ENCODE results near the gene COG1.

COG1 gene

DNA sequence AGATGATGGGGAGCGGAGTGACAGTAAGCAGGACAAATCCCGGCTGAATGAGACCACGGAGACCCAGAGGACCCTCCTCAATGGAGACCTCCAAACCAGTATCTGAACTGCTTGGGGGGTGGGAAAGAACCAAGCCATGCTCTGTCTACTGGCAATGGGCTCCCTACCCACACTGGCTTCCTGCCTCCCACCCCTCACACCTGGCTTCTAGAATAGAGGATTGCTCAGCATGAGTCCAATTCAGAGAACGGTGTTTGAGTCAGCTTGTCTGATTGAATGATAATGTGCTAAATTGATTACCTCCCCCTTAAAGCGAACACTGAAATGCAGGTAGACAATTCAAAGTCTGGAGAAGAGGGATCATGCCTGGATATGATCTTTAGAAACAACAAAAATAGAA, 22.5 kb upstream of the COG1 start:
- in situ Hi-C loops (cut with HindIII; ENCODE audit: low sequenced_read_pairs): no loop called here

- in situ Hi-C loops (cut with HindIII; ENCODE audit: low sequenced_read_pairs): no loop called here
Measured at GRCh38 chr17:73172252-73172651, 20.6 kb upstream of the COG1 start.

GRCh38 chr17:73174126-73174525, 18.7 kb upstream of the COG1 start:
- in situ Hi-C loops (cut with HindIII; ENCODE audit: low sequenced_read_pairs): no loop called here

GRCh38 chr17:73175962-73176565, 16.8 kb upstream of the COG1 start:
- in situ Hi-C loops (cut with HindIII; ENCODE audit: low sequenced_read_pairs): no loop called here

DNA sequence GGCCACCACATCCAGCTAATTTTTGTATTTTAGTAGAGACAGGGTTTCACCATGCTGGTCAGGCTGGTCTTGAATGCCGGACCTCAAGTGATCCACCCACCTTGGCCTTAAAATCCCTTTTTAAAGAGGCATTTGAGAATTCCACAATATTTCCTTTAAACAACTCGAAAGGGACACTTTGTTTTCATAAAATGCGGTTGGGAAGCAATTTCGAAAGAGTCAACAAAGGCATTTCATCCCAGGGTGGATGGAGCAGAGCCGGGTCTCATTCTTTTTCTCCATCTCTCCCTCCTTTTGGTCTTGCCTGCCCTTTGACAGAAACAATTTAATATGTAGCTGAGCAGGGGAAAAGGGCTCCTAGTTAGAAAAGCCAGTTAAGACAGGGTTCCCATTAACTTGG, 13.5 kb upstream of the COG1 start:
- in situ Hi-C loops (cut with HindIII; ENCODE audit: low sequenced_read_pairs): no loop called here

- in situ Hi-C loops (cut with HindIII; ENCODE audit: low sequenced_read_pairs): loop anchor here (5.0 kb wide), 1 partner anchor 68 kb away; no protein-coding TSS in a partner anchor
Measured at GRCh38 chr17:73179878-73180277, 13.0 kb upstream of the COG1 start.

DNA sequence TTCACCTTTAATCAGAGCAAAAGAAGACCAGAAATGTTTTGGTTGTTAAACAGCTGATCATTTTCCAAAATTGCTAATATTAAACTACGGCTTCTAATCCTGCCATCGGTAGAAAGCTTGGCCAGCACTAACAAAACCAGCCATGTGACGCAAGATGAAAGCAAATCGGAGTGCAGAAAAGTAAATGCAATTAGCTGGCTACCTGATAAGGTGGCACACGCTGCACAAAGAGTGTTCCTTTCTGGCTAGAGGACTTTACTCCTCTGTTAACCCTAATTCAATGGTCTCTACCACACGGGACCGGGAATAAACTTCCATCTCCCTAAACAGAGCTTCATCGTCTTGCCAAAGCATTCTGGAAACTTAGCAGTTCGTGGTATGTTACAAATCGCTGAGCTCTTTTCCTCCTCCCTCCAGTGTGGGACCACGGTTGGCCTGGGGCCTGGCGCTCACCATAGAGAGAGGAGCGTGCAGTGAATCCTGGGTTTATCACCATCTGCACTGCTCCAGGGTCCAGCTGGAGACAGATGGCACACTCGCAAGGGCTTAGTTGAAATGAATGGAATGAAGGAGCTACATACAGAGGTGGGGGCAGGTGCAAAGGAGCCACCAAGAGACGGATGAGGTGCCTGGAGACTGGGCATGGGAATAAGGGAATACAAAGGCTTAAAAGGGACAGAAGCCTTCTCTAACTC, 10.1 kb upstream of the COG1 start:
- in situ Hi-C loops (cut with HindIII; ENCODE audit: low sequenced_read_pairs): loop anchor here (5.0 kb wide), 1 partner anchor 70 kb away; no protein-coding TSS in a partner anchor

GRCh38 chr17:73184136-73184993, 8.5 kb upstream of the COG1 start:
- in situ Hi-C loops (cut with HindIII; ENCODE audit: low sequenced_read_pairs): loop anchor here (5.0 kb wide), 1 partner anchor 72 kb away; no protein-coding TSS in a partner anchor

GRCh38 chr17:73186283-73187050, 6.4 kb upstream of the COG1 start:
- in situ Hi-C loops (cut with HindIII; ENCODE audit: low sequenced_read_pairs): no loop called here

DNA sequence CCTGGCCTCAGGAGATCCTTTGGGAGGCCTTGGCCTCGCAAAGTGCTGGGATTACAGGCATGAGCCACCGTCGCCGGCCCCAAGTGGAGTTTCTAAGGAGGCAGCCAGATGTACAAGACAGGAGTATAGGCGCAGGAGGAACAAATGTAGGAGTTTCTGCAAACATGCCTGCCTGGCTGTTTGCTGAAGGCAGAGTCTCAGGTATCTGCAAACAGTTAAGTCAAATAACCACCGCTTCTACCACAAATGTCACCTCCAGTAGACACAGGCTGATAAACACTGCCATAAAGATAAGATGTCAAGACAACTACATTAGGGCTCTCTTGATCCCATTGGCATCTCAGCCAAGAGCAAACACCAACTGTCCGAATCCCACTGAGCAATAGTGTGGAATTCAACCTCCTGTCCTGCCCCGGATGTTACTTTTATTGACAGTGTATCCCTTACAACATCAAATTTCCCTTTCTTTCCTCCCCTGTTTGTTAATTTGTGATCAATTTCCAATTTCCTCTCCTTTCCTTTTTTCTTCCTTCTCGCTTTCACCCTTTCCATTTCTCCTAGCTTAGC, 5.6 kb upstream of the COG1 start:
- in situ Hi-C loops (cut with HindIII; ENCODE audit: low sequenced_read_pairs): no loop called here

DNA sequence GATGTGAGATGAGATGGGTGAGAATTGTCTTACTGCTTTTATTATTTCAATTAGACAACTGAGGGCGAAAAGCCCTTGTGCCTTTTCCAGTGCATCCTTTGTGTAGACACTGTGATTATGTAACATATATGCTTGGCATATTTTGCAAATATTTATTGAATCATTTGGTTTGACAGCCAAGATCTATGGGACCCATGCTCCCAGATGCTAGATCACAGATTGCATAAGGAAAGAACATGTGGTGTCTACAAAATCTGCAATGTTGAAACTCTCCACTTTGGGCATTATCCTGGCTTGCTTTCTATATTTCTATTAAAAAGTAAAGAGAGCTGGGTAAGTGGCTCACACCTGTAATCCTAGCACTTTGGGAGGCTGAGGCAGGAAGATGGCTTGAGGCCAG, 4.8 kb upstream of the COG1 start:
- in situ Hi-C loops (cut with HindIII; ENCODE audit: low sequenced_read_pairs): no loop called here

DNA sequence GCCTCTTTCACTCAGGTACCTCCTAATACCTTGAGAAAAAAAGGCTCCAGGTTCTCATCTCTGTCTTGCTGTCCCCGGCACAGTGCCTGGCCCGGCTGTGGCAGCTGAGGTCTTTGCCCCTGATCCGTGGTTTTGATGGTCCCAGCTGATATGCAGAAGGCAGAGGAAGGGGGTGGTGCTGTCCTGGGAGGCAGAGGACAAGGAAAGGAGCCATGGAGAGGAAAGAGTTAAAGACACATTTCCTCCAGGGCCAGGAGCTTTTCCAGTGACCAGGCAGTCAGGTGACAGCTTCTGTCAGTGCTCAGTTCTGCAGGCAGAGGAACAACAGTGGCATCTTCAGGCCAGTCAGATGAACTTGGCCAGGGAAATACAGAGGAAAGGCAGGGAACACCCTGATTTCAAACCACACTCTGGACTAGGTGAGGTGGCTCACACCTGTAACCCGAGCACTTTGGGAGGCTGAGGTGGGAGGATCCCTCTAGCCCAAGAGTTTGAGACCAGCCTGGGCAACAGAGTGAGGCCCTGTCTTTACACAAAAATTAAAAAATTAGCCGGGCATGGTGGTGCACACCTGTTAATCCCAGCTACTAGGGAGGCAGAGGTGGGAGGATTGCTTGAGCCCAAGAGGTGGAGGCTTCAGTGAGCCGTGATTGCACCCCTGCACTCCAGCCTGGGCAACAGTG, 3.3 kb upstream of the COG1 start:
- in situ Hi-C loops (cut with HindIII; ENCODE audit: low sequenced_read_pairs): no loop called here

DNA sequence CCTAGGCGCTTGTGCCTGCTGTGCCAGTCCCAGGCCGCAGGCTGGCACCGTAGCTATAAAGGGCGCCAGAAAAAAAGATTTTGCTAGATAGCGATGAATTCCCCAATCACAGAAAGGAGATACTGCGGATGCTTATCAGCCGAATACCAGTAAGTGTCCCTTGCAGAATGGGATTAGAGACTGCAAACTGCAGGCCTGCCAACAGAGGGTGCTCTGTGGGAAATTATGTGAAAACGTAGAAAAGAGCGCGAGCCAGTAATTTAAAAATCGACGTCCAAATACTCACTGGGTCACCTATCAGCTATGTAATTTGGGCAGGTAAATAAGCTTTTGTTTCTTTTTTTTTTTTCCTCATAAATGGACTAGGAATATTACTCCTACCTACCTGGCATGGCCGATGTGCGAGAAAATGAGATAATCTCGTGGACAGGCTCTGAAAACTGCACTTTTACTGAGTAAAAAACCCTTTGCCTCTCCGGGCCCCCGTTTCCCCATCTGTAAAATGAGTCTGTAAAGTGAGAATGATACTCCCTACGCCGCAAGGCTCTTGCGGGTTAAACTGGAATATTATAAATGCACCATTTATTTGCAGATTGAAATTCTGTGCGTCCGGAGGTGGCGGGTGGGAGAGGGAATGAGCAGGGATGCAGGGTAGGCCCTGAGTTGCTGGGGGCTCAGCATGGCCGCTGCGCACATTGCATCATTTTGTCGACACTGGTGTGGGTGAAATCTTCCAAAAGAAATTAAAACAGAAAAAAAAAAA, 1.2 kb upstream of the COG1 start:
- in situ Hi-C loops (cut with HindIII; ENCODE audit: low sequenced_read_pairs): no loop called here

DNA sequence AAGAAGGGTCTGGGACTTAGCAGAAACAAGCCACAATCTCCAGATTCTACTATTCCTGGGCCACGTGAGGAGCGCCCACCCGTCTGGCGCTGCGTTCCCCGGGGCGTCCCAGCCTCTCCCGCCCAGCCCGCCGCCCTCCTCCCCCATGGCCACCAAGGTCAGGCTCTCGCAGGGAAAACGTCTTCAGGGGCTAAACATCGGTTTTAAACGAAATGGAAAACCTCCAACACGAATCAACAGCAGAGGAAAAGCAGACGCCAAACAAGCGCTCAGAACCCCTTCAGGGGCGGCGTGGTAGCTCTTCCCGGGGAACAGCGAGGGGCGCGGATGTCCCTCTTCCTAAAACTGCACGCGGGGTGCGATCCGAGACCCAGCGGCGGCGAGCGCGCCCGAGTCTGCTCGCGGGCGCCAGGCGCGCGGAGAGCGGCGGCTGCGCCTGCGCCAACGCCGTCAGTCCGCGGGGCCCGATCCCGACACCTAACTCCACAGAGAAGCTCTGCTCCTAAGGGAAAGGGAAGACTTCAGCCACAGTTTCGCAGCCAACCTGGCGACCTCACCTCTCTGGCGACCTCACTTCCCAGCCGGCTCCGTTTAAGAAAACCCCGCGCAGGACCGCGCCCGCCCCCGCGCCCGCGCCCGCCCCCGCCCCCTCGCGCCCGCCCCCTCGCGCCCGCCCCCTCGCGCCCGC, 505 bp upstream of the COG1 start:
- in situ Hi-C loops (cut with HindIII; ENCODE audit: low sequenced_read_pairs): no loop called here

- in situ Hi-C loops (cut with HindIII; ENCODE audit: low sequenced_read_pairs): no loop called here
Measured at GRCh38 chr17:73194514-73195222, 1.8 kb downstream of the COG1 start.

DNA sequence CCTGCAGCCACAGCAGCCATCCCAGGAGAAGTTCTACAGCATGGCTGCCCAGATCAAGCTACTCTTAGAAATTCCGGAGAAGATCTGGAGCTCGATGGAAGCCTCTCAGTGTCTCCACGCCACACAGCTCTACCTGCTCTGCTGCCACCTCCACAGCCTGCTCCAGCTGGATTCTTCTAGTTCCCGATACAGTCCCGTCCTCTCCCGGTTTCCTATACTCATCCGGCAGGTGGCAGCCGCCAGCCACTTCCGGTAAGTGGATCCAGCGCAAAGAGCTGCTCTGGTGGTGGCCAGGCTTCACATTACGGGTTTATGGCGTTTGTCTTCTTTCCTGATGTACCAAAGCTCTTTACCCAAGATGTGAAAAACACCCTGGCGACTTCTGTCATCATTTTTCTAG, 3.6 kb downstream of the COG1 start:
- in situ Hi-C loops (cut with HindIII; ENCODE audit: low sequenced_read_pairs): no loop called here

GRCh38 chr17:73197161-73197560, 4.3 kb downstream of the COG1 start:
- in situ Hi-C loops (cut with HindIII; ENCODE audit: low sequenced_read_pairs): no loop called here

Measured in DLD1 (cell line).